IMR-90 (cell line): ENCODE measurements around the gene MYO7B.

Source experiments
- BHLHE40 ChIP-seq: fragments of 150-350 bp; IDR thresholded peaks from 2 replicates; pipeline ENCODE4 v1.6.1; 2016; ENCODE audit warnings: mild to moderate bottlenecking, low read depth, low read length
- CHD1 ChIP-seq: IDR thresholded peaks from 2 replicates; pipeline ENCODE4 v1.6.1; 2012; ENCODE audit warnings: low read depth, low read length, improper control_type of control experiment
- CTCF ChIP-seq: conservative IDR thresholded peaks from 2 replicates; pipeline ENCODE4 v1.5.1; 2012; ENCODE audit warnings: mild to moderate bottlenecking, low read depth, low read length, improper control_type of control experiment
- ELK1 ChIP-seq: fragments of 150-350 bp; IDR thresholded peaks from 2 replicates; pipeline ENCODE4 v1.6.1; 2016; ENCODE audit warnings: low read depth, mild to moderate bottlenecking, low read length, moderate library complexity, borderline replicate concordance
- FOS ChIP-seq: fragments of 150-350 bp; IDR thresholded peaks from 2 replicates; pipeline ENCODE4 v1.6.1; 2016; ENCODE audit warnings: low read depth, low read length
- MAFK ChIP-seq: IDR thresholded peaks from 2 replicates; pipeline ENCODE4 v1.6.1; 2012; ENCODE audit warnings: low read depth, low read length, improper control_type of control experiment
- MXI1 ChIP-seq: IDR thresholded peaks from 2 replicates; pipeline ENCODE4 v1.6.1; 2012; ENCODE audit warnings: low read depth, mild to moderate bottlenecking, low read length, moderate library complexity, borderline replicate concordance
- NFE2L2 ChIP-seq: fragments of 150-350 bp; IDR thresholded peaks from 2 replicates; pipeline ENCODE4 v1.6.1; 2016; ENCODE audit warnings: low read depth, mild to moderate bottlenecking, low read length
- POLR2A ChIP-seq: IDR thresholded peaks from 2 replicates; pipeline ENCODE4 v1.6.1; 2012; ENCODE audit warnings: mild to moderate bottlenecking, low read depth, low read length
- RAD21 ChIP-seq: IDR thresholded peaks from 2 replicates; pipeline ENCODE4 v1.6.1; 2012; ENCODE audit warnings: low read length, improper control_type of control experiment
- RFX5 ChIP-seq: IDR thresholded peaks from 2 replicates; pipeline ENCODE4 v1.8.0; 2012; ENCODE audit warnings: low read depth, mild to moderate bottlenecking, low read length, moderate library complexity
- USF2 ChIP-seq: fragments of 150-350 bp; IDR thresholded peaks from 2 replicates; pipeline ENCODE4 v1.6.1; 2017; ENCODE audit warnings: mild to moderate bottlenecking, antibody characterized with exemption, low read length, low read depth

- no peak for TF ChIP-seq CTCF
- TF ChIP-seq USF2 = no peak
- no peak for TF ChIP-seq FOS
- TF ChIP-seq ELK1 = no peak
- no peak for TF ChIP-seq RFX5
- TF ChIP-seq POLR2A = no peak
- no peak for TF ChIP-seq BHLHE40
- no peak for TF ChIP-seq RAD21
- TF ChIP-seq MAFK = no peak
- TF ChIP-seq CHD1 = no peak
- no peak for TF ChIP-seq NFE2L2
- TF ChIP-seq MXI1 = no peak
Measured at GRCh38 chr2:127490283-127490682, 45.2 kb upstream of the MYO7B start.
